Panc1 (cell line): ENCODE measurements around the gene FAM151B. TPM values are rescaled to one million over a fixed set of nuclear protein-coding genes. Genes with fewer than 3 reads are reported as not detected.

Source experiments
- ATAC-seq: fragments of 200-7000 bp; cut with Tn5 transposase; 2 replicates; pipeline ENCODE4 v1.9.1; 2020; ENCODE audit warnings: mild to moderate bottlenecking, moderate library complexity
- BruUV-seq: library from RNA; stranded (reverse); fragments of 400-500 nt; replicated peaks from 2 replicates; lab custom pipeline; 2021; lab: Mats Ljungman, UMichigan
- CTCF ChIA-PET: fragments of 300-600 bp; sonication (Branson Sonifier 250); formaldehyde crosslinking; loops from one replicate; lab custom pipeline; 2022; ENCODE audit warnings: antibody characterized with exemption; lab: Charles Lee
- POLR2A ChIA-PET: fragments of 300-600 bp; sonication (Branson Sonifier 250); formaldehyde crosslinking; loops from one replicate; lab custom pipeline; 2022; ENCODE audit warnings: antibody characterized with exemption; lab: Charles Lee
- DNase-seq: peaks from one replicate; pipeline ENCODE4 v3.0.0-alpha.2; 2010; ENCODE audit warnings: low read depth, low spot score
- H3K27ac ChIP-seq: 2 replicates; pipeline ENCODE4 v1.5.1; 2011; ENCODE audit warnings: mild to moderate bottlenecking, low read length, inconsistent platforms
- H3K27me3 ChIP-seq: fragments of 200-500 bp; sonication (Bioruptor generic); 2 replicates; pipeline ENCODE4 v1.6.0; 2014; ENCODE audit warnings: low read length, inconsistent platforms; ENCODE audit not compliant: control insufficient read depth, insufficient read depth
- H3K36me3 ChIP-seq: fragments of 200-500 bp; sonication (Bioruptor generic); 2 replicates; pipeline ENCODE4 v1.5.1; 2014; ENCODE audit warnings: inconsistent platforms, mild to moderate bottlenecking, low read length, moderate library complexity; ENCODE audit not compliant: control insufficient read depth, insufficient read depth
- H3K4me1 ChIP-seq: 2 replicates; pipeline ENCODE4 v1.5.1; 2011; ENCODE audit warnings: inconsistent platforms, mild to moderate bottlenecking, low read length, moderate library complexity; ENCODE audit not compliant: control insufficient read depth, insufficient read depth
- H3K4me3 ChIP-seq, 2 experiments: 2 replicates each; pipeline ENCODE4 v1.5.1; 2011 to 2012; ENCODE audit warnings: low read depth in 2 of 2, low read length in 2 of 2, mild to moderate bottlenecking in 2 of 2, inconsistent platforms in 1 of 2, moderate library complexity in 1 of 2
- H3K9me3 ChIP-seq: fragments of 200-500 bp; sonication (Bioruptor generic); 2 replicates; pipeline ENCODE4 v1.5.1; 2014; ENCODE audit warnings: low read depth, mild to moderate bottlenecking, inconsistent platforms, low read length, moderate library complexity; ENCODE audit not compliant: control insufficient read depth, insufficient read depth
- CTCF ChIP-seq: fragments of 450-650 bp; IDR thresholded peaks from 2 replicates; pipeline ENCODE4 v1.5.1; 2017; ENCODE audit warnings: mild to moderate bottlenecking
- POLR2AphosphoS5 ChIP-seq: IDR thresholded peaks from 2 replicates; pipeline ENCODE4 v1.6.1; 2012; ENCODE audit warnings: mild to moderate bottlenecking, low read depth, low read length, moderate library complexity
- REST ChIP-seq, 2 experiments: IDR thresholded peaks; 2 replicates each; pipeline ENCODE4 v1.6.1; 2011 to 2012; ENCODE audit warnings: low read depth in 2 of 2, control low read depth in 1 of 2, low read length in 1 of 2, mild to moderate bottlenecking in 1 of 2, moderate library complexity in 1 of 2; ENCODE audit not compliant: insufficient read depth in 1 of 2
- SIN3A ChIP-seq: IDR thresholded peaks from 2 replicates; pipeline ENCODE4 v1.6.1; 2012; ENCODE audit warnings: low read depth, mild to moderate bottlenecking, low read length, moderate library complexity, borderline replicate concordance; ENCODE audit not compliant: insufficient read depth
- TCF7L2 ChIP-seq: IDR thresholded peaks from 2 replicates; pipeline ENCODE4 v1.6.1; 2011; ENCODE audit warnings: mild to moderate bottlenecking, low read depth, low read length, inconsistent platforms
- in situ Hi-C: cut with HindIII; loops from 2 replicates; pipeline ENCODE4 v1.10.0; 2016; ENCODE audit warnings: low sequenced_read_pairs, low pct_unique_long_range_greater_than_20kb
- intact Hi-C: fragments of 100-400 bp; cut with micrococcal nuclease; formaldehyde crosslinking; loops from one replicate; pipeline ENCODE4 v1.10.0; 2022; ENCODE audit not compliant: unreplicated experiment
- total RNA-seq: library from RNA; stranded (reverse); gene quantifications from one replicate; pipeline ENCODE4 v1.2.1, GENCODE V29; 2021; ENCODE audit not compliant: unreplicated experiment

Gene FAM151B
- total RNA-seq, 1 experiment from 2014 or later, result 2.8 TPM

- Histone ChIP-seq H3K4me1 (no peaks in the 10 kb centered on the region), H3K27me3 (no peaks in the 10 kb centered on the region), H3K27ac (no peak overlapping the region), H3K9me3 (no peaks in the 10 kb centered on the region), H3K36me3 (peaks cover 38% of the 10 kb centered on the region), H3K4me3 (no peak overlapping the region)
- in situ Hi-C loops (no loop called here), intact Hi-C loops (no loop called here)
- POLR2A ChIA-PET, result no interaction called here
- ATAC-seq (no peak), DNase-seq (no peak)
- no TSS peak for BruUV-seq
- CTCF ChIA-PET, result no interaction called here
- TF ChIP-seq SIN3A (no peak), REST (IDR thresholded peaks at IDR 0.05; ENCODE audit: insufficient read depth in 1 of 2, low read depth in 2 of 2, low read length in 1 of 2) (no peak), TCF7L2 (no peak), POLR2AphosphoS5 (no peak), CTCF (no peak)
These were observed 34.5 kb upstream of the FAM151B start for GRCh38 chr5:80453366-80453765.

- DNase-seq (no peak), ATAC-seq (no peak)
- Histone ChIP-seq H3K27me3 (no peaks in the 10 kb centered on the region), H3K27ac (no peak overlapping the region), H3K36me3 (peaks cover 18% of the 10 kb centered on the region), H3K4me1 (no peaks in the 10 kb centered on the region), H3K4me3 (no peak overlapping the region), H3K9me3 (peaks cover 5% of the 10 kb centered on the region; the same call in 1 of the 2 replicates)
- intact Hi-C loops (no loop called here), in situ Hi-C loops (no loop called here)
- no peak for TF ChIP-seq POLR2AphosphoS5
- no peak for TF ChIP-seq TCF7L2
- TF ChIP-seq REST (IDR thresholded peaks at IDR 0.05; ENCODE audit: insufficient read depth in 1 of 2, low read depth in 2 of 2, low read length in 1 of 2), result no peak
- TF ChIP-seq CTCF, result no peak
- no peak for TF ChIP-seq SIN3A
- POLR2A ChIA-PET, result no interaction called here
- BruUV-seq, result no TSS peak
- CTCF ChIA-PET, result no interaction called here
These were observed 24.6 kb upstream of the FAM151B start for GRCh38 chr5:80463269-80463668.
